GM12878 (cell line): ENCODE data around the gene SZRD1. TPM values are rescaled to one million over a fixed set of nuclear protein-coding genes. Genes with fewer than 3 reads are reported as not detected.

Experiments
- ATF7 ChIP-seq: fragments of 450-650 bp; IDR thresholded peaks from 2 replicates; pipeline ENCODE4 v1.6.1; 2016; ENCODE audit warnings: low read depth, mild to moderate bottlenecking
- BHLHE40 ChIP-seq, 2 experiments: fragments of 450-650 bp in 1 of 2; IDR thresholded peaks; 2 replicates each; pipeline ENCODE4 v1.6.1; 2011 to 2017; ENCODE audit warnings: low read depth in 2 of 2, borderline replicate concordance in 1 of 2, improper control_type of control experiment in 1 of 2, low read length in 1 of 2, mild to moderate bottlenecking in 1 of 2
- EED ChIP-seq: sonication (generic); IDR thresholded peaks from 2 replicates; pipeline ENCODE4 v1.6.1; 2016; ENCODE audit warnings: antibody characterized with exemption, low read depth
- ETV6 ChIP-seq, 2 experiments: fragments of 450-650 bp in 1 of 2; IDR thresholded peaks in 1 of 2; conservative IDR thresholded peaks in 1 of 2; 2 replicates each; pipeline ENCODE4 v1.6.1; 2014; ENCODE audit warnings: antibody characterized with exemption in 1 of 2, borderline replicate concordance in 1 of 2, low read depth in 1 of 2, mild to moderate bottlenecking in 1 of 2, moderate library complexity in 1 of 2
- GATAD2B ChIP-seq: fragments of 450-650 bp; conservative IDR thresholded peaks from 2 replicates; pipeline ENCODE4 v1.6.1; 2017; ENCODE audit warnings: low read depth, mild to moderate bottlenecking, moderate library complexity
- HDAC2 ChIP-seq: fragments of 200-600 bp; sonication (generic); IDR thresholded peaks from 2 replicates; pipeline ENCODE4 v1.6.1; 2017
- HDAC6 ChIP-seq: fragments of 200-600 bp; sonication (generic); IDR thresholded peaks from one replicate; pipeline ENCODE4 v1.8.0; 2017; ENCODE audit warnings: antibody characterized with exemption; ENCODE audit not compliant: unreplicated experiment
- HDGF ChIP-seq: fragments of 450-650 bp; IDR thresholded peaks from 2 replicates; pipeline ENCODE4 v1.6.1; 2016; ENCODE audit warnings: antibody characterized with exemption
- IKZF1 ChIP-seq: fragments of 450-650 bp; conservative IDR thresholded peaks from 2 replicates; pipeline ENCODE4 v1.6.1; 2017; ENCODE audit warnings: antibody characterized with exemption, mild to moderate bottlenecking
- KLF5 ChIP-seq: fragments of 450-650 bp; IDR thresholded peaks from 2 replicates; pipeline ENCODE4 v1.6.1; 2014; ENCODE audit warnings: mild to moderate bottlenecking; ENCODE audit not compliant: partially characterized antibody
- LARP7 ChIP-seq: fragments of 450-650 bp; IDR thresholded peaks from 2 replicates; pipeline ENCODE4 v1.6.1; 2017; ENCODE audit warnings: mild to moderate bottlenecking
- MXI1 ChIP-seq: fragments of 150-350 bp; IDR thresholded peaks from 2 replicates; pipeline ENCODE4 v1.6.1; 2011; ENCODE audit warnings: low read depth, mild to moderate bottlenecking, inconsistent platforms, low read length, improper control_type of control experiment
- MYC ChIP-seq: IDR thresholded peaks from 2 replicates; pipeline ENCODE4 v1.6.1; 2011; ENCODE audit warnings: mild to moderate bottlenecking, low read length, moderate library complexity, inconsistent platforms; ENCODE audit not compliant: insufficient read depth, insufficient replicate concordance, insufficient read length, severe bottlenecking
- NFXL1 ChIP-seq: fragments of 450-650 bp; IDR thresholded peaks from 2 replicates; pipeline ENCODE4 v1.6.1; 2017; ENCODE audit warnings: antibody characterized with exemption, mild to moderate bottlenecking, borderline replicate concordance
- NR2C1 ChIP-seq: fragments of 450-650 bp; IDR thresholded peaks from 2 replicates; pipeline ENCODE4 v1.6.1; 2017; ENCODE audit warnings: antibody characterized with exemption, mild to moderate bottlenecking, moderate library complexity
- PAX5 ChIP-seq: IDR thresholded peaks from 2 replicates; pipeline ENCODE4 v1.6.1; 2011; ENCODE audit warnings: low read depth, low read length, borderline replicate concordance
- POLR2AphosphoS5 ChIP-seq: IDR thresholded peaks from 2 replicates; pipeline ENCODE4 v1.6.1; 2011; ENCODE audit warnings: mild to moderate bottlenecking, low read length, inconsistent platforms
- RB1 ChIP-seq: fragments of 450-650 bp; formaldehyde crosslinking; IDR thresholded peaks from 2 replicates; pipeline ENCODE4 v1.6.1; 2017; ENCODE audit warnings: mild to moderate bottlenecking, borderline replicate concordance
- RBBP5 ChIP-seq: fragments of 200-600 bp; sonication (generic); conservative IDR thresholded peaks from 2 replicates; pipeline ENCODE4 v1.6.1; 2016
- SREBF1 ChIP-seq: IDR thresholded peaks from 2 replicates; pipeline ENCODE4 v1.6.1; 2012; ENCODE audit warnings: mild to moderate bottlenecking, low read length
- USF2 ChIP-seq: IDR thresholded peaks from 2 replicates; pipeline ENCODE4 v1.6.1; 2011; ENCODE audit warnings: low read depth, low read length, improper control_type of control experiment, borderline replicate concordance
- ZNF592 ChIP-seq: fragments of 450-650 bp; IDR thresholded peaks from 2 replicates; pipeline ENCODE4 v1.6.1; 2017; ENCODE audit warnings: mild to moderate bottlenecking, moderate library complexity
- polyA plus RNA-seq, 11 experiments: library from polyadenylated mRNA; depleted of rRNA in 4 of 11; unstranded in 6 of 11; stranded (reverse) in 5 of 11; fragments of >200 nt; fragmentation: Nextera tagmentation in 4 of 11; fragmentation: Illumina TruSeq in 1 of 11; extraction: Ambion mirVana in 4 of 11; extraction: Trizol in 1 of 11; gene quantifications; 1 replicate in 1 of 11; 2 replicates in 10 of 11; pipeline versions ENCODE4 v1.2.1 to v1.2.3, GENCODE V29; 2011 to 2016; ENCODE audit warnings: inconsistent platforms in 2 of 11, missing spikeins in 2 of 11, low read depth in 1 of 11
- total RNA-seq, 4 experiments: library from RNA; depleted of rRNA in 3 of 4; stranded (reverse); fragments of >200 nt in 3 of 4; fragmentation: Illumina TruSeq in 1 of 4; extraction: Trizol in 1 of 4; gene quantifications; 2 replicates each; pipeline versions ENCODE4 v1.2.1 to v1.2.3, GENCODE V29; 2013 to 2021
- TF ChIP-seq, protein P1 (sequence below): fragments of 450-650 bp; IDR thresholded peaks from 2 replicates; pipeline ENCODE4 v1.6.1; 2017; ENCODE audit warnings: borderline replicate concordance
- TF ChIP-seq, protein P2 (sequence below): fragments of 450-650 bp; IDR thresholded peaks from 2 replicates; pipeline ENCODE4 v1.6.1; 2014; ENCODE audit warnings: mild to moderate bottlenecking

SZRD1 gene
- total and polyA plus RNA-seq, 10 of the 15 experiments (the other 5 are each of a cell fraction or from before 2014, with no cell fraction given), result 5.6 to 213 (median 113) TPM

DNA sequence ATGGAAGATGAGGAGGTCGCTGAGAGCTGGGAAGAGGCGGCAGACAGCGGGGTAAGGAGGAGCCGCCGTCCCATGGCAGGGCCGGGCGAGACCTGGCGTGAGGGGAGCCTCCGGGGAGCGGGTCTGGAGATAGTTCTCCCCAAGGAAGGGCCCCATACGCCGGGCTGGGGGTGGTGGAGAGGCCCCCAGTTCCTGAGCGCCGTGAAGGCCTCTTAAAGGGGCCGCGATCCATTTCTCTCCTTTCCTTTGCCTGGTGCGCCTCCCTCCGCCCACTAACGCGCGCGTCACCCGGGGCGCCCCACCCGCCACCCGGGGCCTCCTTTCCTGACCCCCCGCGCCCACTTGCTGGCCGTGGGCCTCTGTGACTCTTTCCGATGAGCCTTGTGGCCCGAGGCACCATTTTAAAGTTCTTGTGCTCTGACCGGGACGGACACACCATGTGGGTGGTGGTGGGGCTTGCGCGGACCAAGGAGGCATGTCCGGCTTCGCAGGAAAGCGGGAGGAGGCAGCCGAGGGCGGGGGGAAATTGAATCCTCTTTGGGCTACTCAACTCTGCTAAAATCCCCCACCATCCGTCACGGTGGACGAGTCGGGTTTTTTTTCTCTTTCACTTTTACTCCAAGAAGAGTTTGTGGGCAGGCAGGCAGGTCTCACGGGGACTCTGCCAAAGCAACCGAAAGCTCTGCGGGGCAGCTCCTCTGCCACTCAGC lies 371 bp downstream of the SZRD1 start (continued):
- TF ChIP-seq, protein P1, sequence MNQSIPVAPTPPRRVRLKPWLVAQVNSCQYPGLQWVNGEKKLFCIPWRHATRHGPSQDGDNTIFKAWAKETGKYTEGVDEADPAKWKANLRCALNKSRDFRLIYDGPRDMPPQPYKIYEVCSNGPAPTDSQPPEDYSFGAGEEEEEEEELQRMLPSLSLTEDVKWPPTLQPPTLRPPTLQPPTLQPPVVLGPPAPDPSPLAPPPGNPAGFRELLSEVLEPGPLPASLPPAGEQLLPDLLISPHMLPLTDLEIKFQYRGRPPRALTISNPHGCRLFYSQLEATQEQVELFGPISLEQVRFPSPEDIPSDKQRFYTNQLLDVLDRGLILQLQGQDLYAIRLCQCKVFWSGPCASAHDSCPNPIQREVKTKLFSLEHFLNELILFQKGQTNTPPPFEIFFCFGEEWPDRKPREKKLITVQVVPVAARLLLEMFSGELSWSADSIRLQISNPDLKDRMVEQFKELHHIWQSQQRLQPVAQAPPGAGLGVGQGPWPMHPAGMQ, result no peak
- TF ChIP-seq MXI1 (peak; percentile 69), BHLHE40 (IDR thresholded peaks at IDR 0.05; ENCODE audit: borderline replicate concordance in 1 of 2, low read depth in 2 of 2, low read length in 1 of 2) (peak; percentile 76 to 82), POLR2AphosphoS5 (peak; percentile 72), RBBP5 (no peak), HDAC2 (no peak), USF2 (no peak), HDGF (peak; percentile 54; the same call in 1 of the 2 replicates), GATAD2B (peak; percentile 64; the same call in 1 of the 2 replicates), ZNF592 (no peak), ETV6 (conservative IDR thresholded peaks at IDR 0.05 in 1 of 2, IDR thresholded peaks at IDR 0.05 in 1 of 2; ENCODE audit: borderline replicate concordance in 1 of 2, low read depth in 1 of 2) (peak in 1 of 2 experiments; percentile 90; a peak in 2 of 4 replicates), IKZF1 (peak; percentile 90), ATF7 (peak; percentile 71), KLF5 (peak; percentile 34), NFXL1 (no peak), RB1 (peak; percentile 67; the same call in 1 of the 2 replicates), LARP7 (0 out of 2 replicates have a peak, but pooled peaks have one; percentile 44), PAX5 (peak; percentile 99), HDAC6 (no peak), MYC (peak; percentile 54), SREBF1 (no peak), EED (peak; percentile 82), NR2C1 (no peak)
- TF ChIP-seq, protein P2, sequence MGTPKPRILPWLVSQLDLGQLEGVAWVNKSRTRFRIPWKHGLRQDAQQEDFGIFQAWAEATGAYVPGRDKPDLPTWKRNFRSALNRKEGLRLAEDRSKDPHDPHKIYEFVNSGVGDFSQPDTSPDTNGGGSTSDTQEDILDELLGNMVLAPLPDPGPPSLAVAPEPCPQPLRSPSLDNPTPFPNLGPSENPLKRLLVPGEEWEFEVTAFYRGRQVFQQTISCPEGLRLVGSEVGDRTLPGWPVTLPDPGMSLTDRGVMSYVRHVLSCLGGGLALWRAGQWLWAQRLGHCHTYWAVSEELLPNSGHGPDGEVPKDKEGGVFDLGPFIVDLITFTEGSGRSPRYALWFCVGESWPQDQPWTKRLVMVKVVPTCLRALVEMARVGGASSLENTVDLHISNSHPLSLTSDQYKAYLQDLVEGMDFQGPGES, result 0 out of 2 replicates have a peak, but pooled peaks have one; percentile 11
